Ascending aorta (tissue), 2 donors: ENCODE measurements around the gene NR0B2. TPM values are rescaled to one million over a fixed set of nuclear protein-coding genes. Genes with fewer than 3 reads are reported as not detected.
A peak's percentile ranks its signal among the peaks of the same experiment; 100 is the strongest.

Experiments used
- DNase-seq, 2 donors: peaks; one replicate each; pipeline ENCODE4 v3.0.0-alpha.2; 2019; ENCODE audit warnings: low spot score in 2 of 2
- H3K27ac ChIP-seq, 2 donors: fragments of 200-600 bp; sonication (generic); one replicate each; pipeline ENCODE4 v1.5.1; 2016 to 2017; ENCODE audit warnings: mild to moderate bottlenecking in 1 of 2
- H3K27me3 ChIP-seq: fragments of 200-600 bp; sonication (generic); one replicate; pipeline ENCODE4 v1.5.1; 2017
- H3K36me3 ChIP-seq, 2 donors: fragments of 200-600 bp; sonication (generic); one replicate each; pipeline ENCODE4 v1.5.1; 2016
- H3K4me1 ChIP-seq, 2 donors: fragments of 200-600 bp; sonication (generic); one replicate each; pipeline ENCODE4 v1.5.1; 2016 to 2017; ENCODE audit warnings: mild to moderate bottlenecking in 1 of 2
- H3K4me3 ChIP-seq, 2 donors: fragments of 200-600 bp; sonication (generic); one replicate each; pipeline ENCODE4 v1.5.1; 2016 to 2017; ENCODE audit warnings: mild to moderate bottlenecking in 1 of 2
- H3K9me3 ChIP-seq, 2 donors: fragments of 200-600 bp; sonication (generic); one replicate each; pipeline ENCODE4 v1.5.1; 2016
- intact Hi-C: fragments of 100-400 bp; cut with DNase I; formaldehyde crosslinking; loops from one replicate; pipeline ENCODE4 v1.15.1; 2023
- total RNA-seq: library from RNA; depleted of rRNA; stranded (reverse); fragments of >200 nt; gene quantifications from one replicate; pipeline ENCODE4 v1.1.0, GENCODE V29; 2016
- TF ChIP-seq, protein P1 (sequence below), 3 experiments: fragments of 200-600 bp in 2 of 3; fragments of 450-650 bp in 1 of 3; sonication (generic) in 2 of 3; IDR thresholded peaks; one replicate each; pipeline ENCODE4 v1.5.1; 2016 to 2019; ENCODE audit warnings: antibody characterized with exemption in 3 of 3, mild to moderate bottlenecking in 1 of 3, moderate library complexity in 1 of 3

NR0B2 gene
- total RNA-seq, 1 donor from 2014 or later = not detected

GRCh38 chr1:26921126-26921539 is 7.4 kb upstream of the NR0B2 start:
- no peaks in the 10 kb centered on the region for H3K9me3 ChIP-seq

GRCh38 chr1:26915204-26915842 is 1.5 kb upstream of the NR0B2 start:
- no peak for DNase-seq
- intact Hi-C loops = no loop called here
- Histone ChIP-seq H3K9me3 (no peaks in the 10 kb centered on the region), H3K4me1 (no peaks in the 10 kb centered on the region), H3K27me3 (no peaks in the 10 kb centered on the region), H3K4me3 (no peak overlapping the region), H3K36me3 (no peaks in the 10 kb centered on the region), H3K27ac (no peak overlapping the region)
- TF ChIP-seq, protein P1, sequence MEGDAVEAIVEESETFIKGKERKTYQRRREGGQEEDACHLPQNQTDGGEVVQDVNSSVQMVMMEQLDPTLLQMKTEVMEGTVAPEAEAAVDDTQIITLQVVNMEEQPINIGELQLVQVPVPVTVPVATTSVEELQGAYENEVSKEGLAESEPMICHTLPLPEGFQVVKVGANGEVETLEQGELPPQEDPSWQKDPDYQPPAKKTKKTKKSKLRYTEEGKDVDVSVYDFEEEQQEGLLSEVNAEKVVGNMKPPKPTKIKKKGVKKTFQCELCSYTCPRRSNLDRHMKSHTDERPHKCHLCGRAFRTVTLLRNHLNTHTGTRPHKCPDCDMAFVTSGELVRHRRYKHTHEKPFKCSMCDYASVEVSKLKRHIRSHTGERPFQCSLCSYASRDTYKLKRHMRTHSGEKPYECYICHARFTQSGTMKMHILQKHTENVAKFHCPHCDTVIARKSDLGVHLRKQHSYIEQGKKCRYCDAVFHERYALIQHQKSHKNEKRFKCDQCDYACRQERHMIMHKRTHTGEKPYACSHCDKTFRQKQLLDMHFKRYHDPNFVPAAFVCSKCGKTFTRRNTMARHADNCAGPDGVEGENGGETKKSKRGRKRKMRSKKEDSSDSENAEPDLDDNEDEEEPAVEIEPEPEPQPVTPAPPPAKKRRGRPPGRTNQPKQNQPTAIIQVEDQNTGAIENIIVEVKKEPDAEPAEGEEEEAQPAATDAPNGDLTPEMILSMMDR (IDR thresholded peaks at IDR 0.05) = no peak

More at GRCh38 chr1:26921126-26921539, 7.4 kb upstream of the NR0B2 start:
- H3K27ac ChIP-seq = peak overlapping the region; percentile 78 to 93
- peak overlapping the region; percentile 77 to 85 for H3K4me3 ChIP-seq
- no peaks in the 10 kb centered on the region for H3K27me3 ChIP-seq
- no peak for DNase-seq
- intact Hi-C loops = loop anchor here (1.0 to 5.0 kb wide), 2 partner anchors 21 to 71 kb away; partner anchors contain the start of genes GPATCH3 and TRNP1
- TF ChIP-seq, protein P1 (IDR thresholded peaks at IDR 0.05) = no peak
- H3K4me1 ChIP-seq = peaks cover 7 to 18% of the 10 kb centered on the region in 2 donors
- peaks cover 22 to 23% of the 10 kb centered on the region in 2 donors for H3K36me3 ChIP-seq

DNA sequence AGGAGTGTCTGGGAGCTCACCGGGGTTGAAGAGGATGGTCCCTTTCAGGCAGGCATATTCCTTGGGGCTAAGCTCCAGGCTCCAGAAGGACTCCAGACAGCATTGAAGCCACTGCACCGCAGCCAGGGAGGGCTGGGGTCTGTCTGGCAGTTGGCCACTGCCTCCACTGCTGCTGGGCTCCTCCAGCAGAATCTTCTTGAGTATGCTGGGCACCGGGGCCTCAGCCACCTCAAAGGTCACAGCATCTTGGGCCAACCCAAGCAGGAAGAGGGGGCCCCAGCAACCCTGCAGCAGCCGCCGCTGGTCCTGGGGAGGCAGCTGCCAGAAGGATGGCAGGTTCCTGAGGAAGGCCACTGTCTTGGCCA is 404 bp downstream of the NR0B2 start:
- TF ChIP-seq, protein P1 (IDR thresholded peaks at IDR 0.05) = no peak
- intact Hi-C loops = no loop called here
- Histone ChIP-seq H3K36me3 (no peaks in the 10 kb centered on the region), H3K27ac (no peak overlapping the region), H3K9me3 (no peaks in the 10 kb centered on the region), H3K4me3 (no peak overlapping the region), H3K27me3 (no peaks in the 10 kb centered on the region), H3K4me1 (no peaks in the 10 kb centered on the region)
- no peak for DNase-seq

DNA sequence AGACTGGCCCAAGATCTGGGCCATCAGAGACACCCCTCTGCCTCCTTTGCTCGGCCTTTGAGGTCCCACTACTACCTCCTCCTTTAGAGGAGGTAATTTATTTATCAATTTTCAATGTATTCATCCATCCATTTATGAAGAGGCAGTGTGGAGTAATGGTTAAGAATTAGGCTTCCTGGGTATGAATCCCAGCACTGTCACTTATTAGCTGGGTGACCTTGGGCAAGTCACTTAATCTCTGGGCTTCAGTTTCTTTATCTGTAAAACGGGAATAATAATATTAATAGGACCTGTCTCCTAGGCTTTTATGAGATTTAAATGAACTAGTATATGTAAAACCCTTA is 1.7 kb downstream of the NR0B2 start:
- TF ChIP-seq, protein P1 (IDR thresholded peaks at IDR 0.05) = no peak
- intact Hi-C loops = no loop called here
- Histone ChIP-seq H3K36me3 (no peaks in the 10 kb centered on the region), H3K4me3 (no peak overlapping the region), H3K27me3 (no peaks in the 10 kb centered on the region), H3K27ac (no peak overlapping the region), H3K9me3 (no peaks in the 10 kb centered on the region), H3K4me1 (no peaks in the 10 kb centered on the region)
- DNase-seq = no peak

DNA sequence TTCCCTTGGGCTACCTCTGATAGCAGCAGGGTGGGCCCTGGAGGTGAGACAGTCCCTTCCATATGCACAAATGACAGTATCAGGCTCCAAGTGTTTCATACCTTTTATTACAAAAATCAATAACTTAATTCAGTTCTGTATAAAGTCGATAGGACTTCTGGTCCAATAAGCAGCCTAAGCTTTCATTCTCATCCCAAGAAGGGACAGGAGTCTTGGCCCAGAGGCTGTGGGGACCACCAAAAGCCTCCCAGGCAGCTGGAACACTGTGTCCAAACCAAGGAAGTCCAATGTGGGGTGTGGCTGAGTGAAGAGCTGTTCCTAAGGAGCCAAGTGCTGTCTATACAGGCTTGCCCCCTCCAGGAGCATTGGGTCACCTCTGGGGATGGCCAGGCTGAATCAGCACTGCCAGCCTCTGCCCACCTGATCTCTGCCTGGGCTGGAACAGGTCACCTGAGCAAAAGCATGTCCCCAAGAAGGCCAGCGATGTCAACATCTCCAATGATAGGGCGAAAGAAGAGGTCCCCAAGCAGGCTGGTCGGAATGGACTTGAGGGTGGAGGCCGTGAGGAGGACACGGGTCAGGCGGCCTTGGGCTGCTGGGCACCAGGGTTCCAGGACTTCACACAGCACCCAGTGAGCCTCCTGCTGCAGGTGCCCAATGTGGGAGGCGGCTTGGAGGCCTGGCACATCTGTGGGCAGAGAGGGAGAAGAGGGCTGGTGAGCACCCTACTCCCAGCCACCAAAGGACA is 2.2 kb downstream of the NR0B2 start:
- Histone ChIP-seq H3K27ac (no peak overlapping the region), H3K27me3 (no peaks in the 10 kb centered on the region), H3K9me3 (no peaks in the 10 kb centered on the region), H3K4me3 (no peak overlapping the region), H3K4me1 (no peaks in the 10 kb centered on the region), H3K36me3 (no peaks in the 10 kb centered on the region)
- TF ChIP-seq, protein P1 (IDR thresholded peaks at IDR 0.05) = no peak
- intact Hi-C loops = no loop called here
- DNase-seq = no peak
